PC-9 (cell line): ENCODE measurements around the gene OXT.

Source experiments
- EZH2 ChIP-seq: fragments of 200-600 bp; sonication (generic); IDR thresholded peaks from 2 replicates; pipeline ENCODE4 v1.8.0; 2017; ENCODE audit warnings: antibody characterized with exemption, low read depth
- TF ChIP-seq, protein P1 (sequence below): fragments of 200-600 bp; sonication (generic); conservative IDR thresholded peaks from 2 replicates; pipeline ENCODE4 v1.6.1; 2017; ENCODE audit warnings: mixed run types, antibody characterized with exemption, mild to moderate bottlenecking, moderate library complexity

DNA sequence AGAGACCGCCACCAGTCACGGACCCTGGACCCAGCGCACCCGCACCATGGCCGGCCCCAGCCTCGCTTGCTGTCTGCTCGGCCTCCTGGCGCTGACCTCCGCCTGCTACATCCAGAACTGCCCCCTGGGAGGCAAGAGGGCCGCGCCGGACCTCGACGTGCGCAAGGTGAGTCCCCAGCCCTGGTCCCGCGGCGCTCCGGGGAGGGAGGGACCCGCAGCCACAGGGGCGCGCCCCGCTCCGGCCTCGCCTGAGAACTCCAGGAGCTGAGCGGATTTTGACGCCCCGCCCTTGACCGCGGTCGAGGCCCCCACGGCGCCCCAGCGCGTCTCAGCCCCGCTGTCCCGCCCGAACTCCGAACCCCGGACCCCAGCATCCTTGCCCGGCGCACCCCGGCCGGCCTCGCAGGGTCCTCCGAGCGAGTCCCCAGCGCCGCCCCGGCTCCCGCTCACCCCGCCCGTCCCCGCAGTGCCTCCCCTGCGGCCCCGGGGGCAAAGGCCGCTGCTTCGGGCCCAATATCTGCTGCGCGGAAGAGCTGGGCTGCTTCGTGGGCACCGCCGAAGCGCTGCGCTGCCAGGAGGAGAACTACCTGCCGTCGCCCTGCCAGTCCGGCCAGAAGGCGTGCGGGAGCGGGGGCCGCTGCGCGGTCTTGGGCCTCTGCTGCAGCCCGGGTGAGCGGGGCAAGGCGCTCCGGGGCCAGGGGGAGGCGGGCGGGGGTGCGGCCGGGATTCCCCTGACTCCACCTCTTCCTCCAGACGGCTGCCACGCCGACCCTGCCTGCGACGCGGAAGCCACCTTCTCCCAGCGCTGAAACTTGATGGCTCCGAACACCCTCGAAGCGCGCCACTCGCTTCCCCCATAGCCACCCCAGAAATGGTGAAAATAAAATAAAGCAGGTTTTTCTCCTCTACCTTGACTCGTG is at the start of gene OXT:
- TF ChIP-seq EZH2: no peak
- TF ChIP-seq, protein P1, sequence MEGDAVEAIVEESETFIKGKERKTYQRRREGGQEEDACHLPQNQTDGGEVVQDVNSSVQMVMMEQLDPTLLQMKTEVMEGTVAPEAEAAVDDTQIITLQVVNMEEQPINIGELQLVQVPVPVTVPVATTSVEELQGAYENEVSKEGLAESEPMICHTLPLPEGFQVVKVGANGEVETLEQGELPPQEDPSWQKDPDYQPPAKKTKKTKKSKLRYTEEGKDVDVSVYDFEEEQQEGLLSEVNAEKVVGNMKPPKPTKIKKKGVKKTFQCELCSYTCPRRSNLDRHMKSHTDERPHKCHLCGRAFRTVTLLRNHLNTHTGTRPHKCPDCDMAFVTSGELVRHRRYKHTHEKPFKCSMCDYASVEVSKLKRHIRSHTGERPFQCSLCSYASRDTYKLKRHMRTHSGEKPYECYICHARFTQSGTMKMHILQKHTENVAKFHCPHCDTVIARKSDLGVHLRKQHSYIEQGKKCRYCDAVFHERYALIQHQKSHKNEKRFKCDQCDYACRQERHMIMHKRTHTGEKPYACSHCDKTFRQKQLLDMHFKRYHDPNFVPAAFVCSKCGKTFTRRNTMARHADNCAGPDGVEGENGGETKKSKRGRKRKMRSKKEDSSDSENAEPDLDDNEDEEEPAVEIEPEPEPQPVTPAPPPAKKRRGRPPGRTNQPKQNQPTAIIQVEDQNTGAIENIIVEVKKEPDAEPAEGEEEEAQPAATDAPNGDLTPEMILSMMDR: no peak
